ENCODE measurements around the gene MGST2.

The MGST2 gene

GRCh38 chr4:139645458-139645857 is 20.2 kb upstream of the MGST2 start:
- ATAC-seq = no peak
- TF ChIP-seq ZNF565 (CRISPR knock-in tag; conservative IDR thresholded peaks at IDR 0.05; ENCODE audit: low read depth) = no peak
- TF ChIP-seq TOX (CRISPR knock-in tag; IDR thresholded peaks at IDR 0.05; ENCODE audit: borderline replicate concordance) = no peak
- no peak for TF ChIP-seq ARNTL (CRISPR knock-in tag; IDR thresholded peaks at IDR 0.05; ENCODE audit: borderline replicate concordance, low read depth)
- no peak for TF ChIP-seq RARB (CRISPR knock-in tag; IDR thresholded peaks at IDR 0.05)
- no peak for TF ChIP-seq ZNF70 (CRISPR knock-in tag; IDR thresholded peaks at IDR 0.05)
- TF ChIP-seq POU6F1 (CRISPR knock-in tag; IDR thresholded peaks at IDR 0.05; ENCODE audit: borderline replicate concordance, low read depth) = no peak
- TF ChIP-seq CSRNP3 (CRISPR knock-in tag; IDR thresholded peaks at IDR 0.05) = no peak
- no peak for TF ChIP-seq TSHZ2 (CRISPR knock-in tag; IDR thresholded peaks at IDR 0.05)
- TF ChIP-seq ZC3H10 (CRISPR knock-in tag; IDR thresholded peaks at IDR 0.05) = no peak
- no peak for TF ChIP-seq TCF4 (CRISPR knock-in tag; IDR thresholded peaks at IDR 0.05; ENCODE audit: borderline replicate concordance)
- TF ChIP-seq PPARA (CRISPR knock-in tag; IDR thresholded peaks at IDR 0.05; ENCODE audit: borderline replicate concordance) = no peak
- no peak for TF ChIP-seq ZNF8 (CRISPR knock-in tag; IDR thresholded peaks at IDR 0.05)

- ATAC-seq = no peak
- no peak for TF ChIP-seq ESRRG (CRISPR knock-in tag; IDR thresholded peaks at IDR 0.05)
- TF ChIP-seq ZFP30 (CRISPR knock-in tag; IDR thresholded peaks at IDR 0.05) = no peak
- no peak for TF ChIP-seq ZNF8 (CRISPR knock-in tag; IDR thresholded peaks at IDR 0.05)
- TF ChIP-seq PPARA (CRISPR knock-in tag; IDR thresholded peaks at IDR 0.05; ENCODE audit: borderline replicate concordance) = no peak
- TF ChIP-seq PATZ1 (CRISPR knock-in tag; IDR thresholded peaks at IDR 0.05; ENCODE audit: borderline replicate concordance) = no peak
- no peak for TF ChIP-seq ZFP3 (CRISPR knock-in tag; IDR thresholded peaks at IDR 0.05)
- TF ChIP-seq CREB5 (CRISPR knock-in tag; IDR thresholded peaks at IDR 0.05; ENCODE audit: low read depth) = no peak
- no peak for TF ChIP-seq OSR1 (CRISPR knock-in tag; IDR thresholded peaks at IDR 0.05)
- TF ChIP-seq GLIS3 (CRISPR knock-in tag; IDR thresholded peaks at IDR 0.05) = no peak
- TF ChIP-seq ZC3H10 (CRISPR knock-in tag; IDR thresholded peaks at IDR 0.05) = no peak
- TF ChIP-seq RARB (CRISPR knock-in tag; IDR thresholded peaks at IDR 0.05) = no peak
Measured at GRCh38 chr4:139647184-139647583, 18.4 kb upstream of the MGST2 start.

GRCh38 chr4:139647952-139648351 is 17.7 kb upstream of the MGST2 start:
- ATAC-seq = no peak
- TF ChIP-seq ZNF70 (CRISPR knock-in tag; IDR thresholded peaks at IDR 0.05) (no peak), TOX (CRISPR knock-in tag; IDR thresholded peaks at IDR 0.05; ENCODE audit: borderline replicate concordance) (no peak), OSR1 (CRISPR knock-in tag; IDR thresholded peaks at IDR 0.05) (no peak), PATZ1 (CRISPR knock-in tag; IDR thresholded peaks at IDR 0.05; ENCODE audit: borderline replicate concordance) (no peak), ZNF565 (CRISPR knock-in tag; conservative IDR thresholded peaks at IDR 0.05; ENCODE audit: low read depth) (no peak), ZFP30 (CRISPR knock-in tag; IDR thresholded peaks at IDR 0.05) (no peak), CREB5 (CRISPR knock-in tag; IDR thresholded peaks at IDR 0.05; ENCODE audit: low read depth) (no peak), ZNF8 (CRISPR knock-in tag; IDR thresholded peaks at IDR 0.05) (no peak), TCF4 (CRISPR knock-in tag; IDR thresholded peaks at IDR 0.05; ENCODE audit: borderline replicate concordance) (no peak), ZFP3 (CRISPR knock-in tag; IDR thresholded peaks at IDR 0.05) (no peak), CSDC2 (CRISPR knock-in tag; IDR thresholded peaks at IDR 0.05) (no peak), TSHZ2 (CRISPR knock-in tag; IDR thresholded peaks at IDR 0.05) (no peak)

Data from SK-N-SH treated with all-trans-retinoic acid at 6 μM for 48 hours (cell line).